ES-I3 (cell line): ENCODE measurements around the gene FBXO34.

Experiments
- H3K36me3 ChIP-seq: 2 replicates; pipeline ENCODE4 v1.6.1; 2013; ENCODE audit warnings: mild to moderate bottlenecking, low read length, control low read depth, moderate library complexity; ENCODE audit not compliant: insufficient read depth
- H3K4me1 ChIP-seq: 2 replicates; pipeline ENCODE4 v1.6.1; 2013; ENCODE audit warnings: mild to moderate bottlenecking, control low read depth, low read length; ENCODE audit not compliant: insufficient read depth
- H3K9ac ChIP-seq: 2 replicates; pipeline ENCODE4 v1.6.1; 2013; ENCODE audit warnings: low read depth, mild to moderate bottlenecking, low read length, moderate library complexity
- H3K9me3 ChIP-seq: 2 replicates; pipeline ENCODE4 v1.6.1; 2013; ENCODE audit warnings: mild to moderate bottlenecking, low read length, moderate library complexity; ENCODE audit not compliant: control insufficient read depth, insufficient read depth

Gene FBXO34

DNA sequence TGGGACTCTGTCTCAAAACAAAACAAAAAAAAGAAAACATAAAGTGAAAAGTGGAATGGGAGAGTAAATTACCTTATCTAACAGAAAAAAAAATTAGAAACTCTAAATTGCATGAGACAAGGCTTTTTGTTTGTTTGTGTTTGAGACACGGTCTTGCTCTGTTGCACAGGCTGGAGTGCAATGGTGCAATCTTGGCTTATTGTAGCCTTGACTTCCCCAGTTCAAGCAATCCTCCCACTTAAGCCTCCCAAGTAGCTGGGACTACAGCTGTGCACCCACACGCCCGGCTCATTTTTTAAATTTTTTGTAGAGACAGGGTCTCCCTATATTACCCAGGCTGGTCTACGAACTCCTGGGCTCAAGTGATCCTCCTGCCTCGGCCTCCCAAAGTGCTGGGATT is 17.9 kb upstream of the FBXO34 start:
- Histone ChIP-seq H3K9ac (no peak overlapping the region), H3K9me3 (no peaks in the 10 kb centered on the region), H3K36me3 (no peaks in the 10 kb centered on the region), H3K4me1 (no peaks in the 10 kb centered on the region)

- H3K9me3 ChIP-seq, result no peaks in the 10 kb centered on the region
- no peak overlapping the region for H3K9ac ChIP-seq
- no peaks in the 10 kb centered on the region for H3K4me1 ChIP-seq
- no peaks in the 10 kb centered on the region for H3K36me3 ChIP-seq
These were observed 16.6 kb upstream of the FBXO34 start for GRCh38 chr14:55254581-55254980.

DNA sequence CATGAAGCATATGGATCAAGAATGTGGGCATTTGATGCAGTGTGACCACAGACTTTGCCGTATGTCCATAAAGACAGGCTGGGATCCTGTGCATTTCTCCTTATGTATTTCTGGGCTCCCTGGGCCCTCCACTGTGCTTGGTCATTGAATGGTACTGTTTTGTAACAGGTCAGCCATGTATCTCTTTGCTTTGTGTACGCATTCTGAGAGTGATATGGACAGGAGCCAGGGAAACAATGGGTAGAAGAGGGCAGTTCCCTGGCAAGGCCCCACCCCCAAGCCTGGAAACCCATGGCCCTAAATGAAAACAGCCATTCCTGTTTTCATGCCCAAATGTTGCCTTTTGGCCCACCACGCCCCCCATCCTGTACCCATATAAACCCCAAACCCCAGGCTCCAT is 15.2 kb upstream of the FBXO34 start:
- H3K9ac ChIP-seq, result no peak overlapping the region
- no peaks in the 10 kb centered on the region for H3K36me3 ChIP-seq
- no peaks in the 10 kb centered on the region for H3K4me1 ChIP-seq
- no peaks in the 10 kb centered on the region for H3K9me3 ChIP-seq

- no peaks in the 10 kb centered on the region for H3K4me1 ChIP-seq
- H3K9me3 ChIP-seq, result no peaks in the 10 kb centered on the region
- no peak overlapping the region for H3K9ac ChIP-seq
- H3K36me3 ChIP-seq, result no peaks in the 10 kb centered on the region
These were observed 14.6 kb upstream of the FBXO34 start for GRCh38 chr14:55256586-55256985.

DNA sequence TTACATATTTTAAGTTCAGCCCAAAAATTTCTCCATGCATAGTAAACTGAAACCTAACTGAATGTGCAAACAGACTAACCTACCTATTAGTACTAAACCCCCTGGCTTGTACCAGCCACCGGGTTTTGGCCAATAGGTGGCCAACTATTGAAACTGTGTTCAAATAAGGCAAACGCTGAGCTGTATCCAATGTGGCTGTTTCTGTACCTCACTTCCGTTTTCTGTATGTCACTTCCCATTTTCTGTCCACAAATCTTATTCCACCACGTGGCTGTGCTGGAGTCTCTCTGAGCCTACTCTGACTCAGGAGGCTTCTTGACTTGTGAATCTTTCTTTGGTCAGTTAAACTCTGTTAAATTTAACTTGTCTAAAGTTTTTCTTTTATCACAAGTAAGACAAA is 6.0 kb upstream of the FBXO34 start:
- Histone ChIP-seq H3K9me3 (no peaks in the 10 kb centered on the region), H3K4me1 (peaks cover 6% of the 10 kb centered on the region; the same call in 1 of the 2 replicates), H3K9ac (no peak overlapping the region), H3K36me3 (no peaks in the 10 kb centered on the region)

- no peaks in the 10 kb centered on the region for H3K9me3 ChIP-seq
- H3K36me3 ChIP-seq, result no peaks in the 10 kb centered on the region
- H3K4me1 ChIP-seq, result peaks cover 6% of the 10 kb centered on the region; the same call in 1 of the 2 replicates
- H3K9ac ChIP-seq, result no peak overlapping the region
These were observed 3.4 kb upstream of the FBXO34 start for GRCh38 chr14:55267820-55268219.

DNA sequence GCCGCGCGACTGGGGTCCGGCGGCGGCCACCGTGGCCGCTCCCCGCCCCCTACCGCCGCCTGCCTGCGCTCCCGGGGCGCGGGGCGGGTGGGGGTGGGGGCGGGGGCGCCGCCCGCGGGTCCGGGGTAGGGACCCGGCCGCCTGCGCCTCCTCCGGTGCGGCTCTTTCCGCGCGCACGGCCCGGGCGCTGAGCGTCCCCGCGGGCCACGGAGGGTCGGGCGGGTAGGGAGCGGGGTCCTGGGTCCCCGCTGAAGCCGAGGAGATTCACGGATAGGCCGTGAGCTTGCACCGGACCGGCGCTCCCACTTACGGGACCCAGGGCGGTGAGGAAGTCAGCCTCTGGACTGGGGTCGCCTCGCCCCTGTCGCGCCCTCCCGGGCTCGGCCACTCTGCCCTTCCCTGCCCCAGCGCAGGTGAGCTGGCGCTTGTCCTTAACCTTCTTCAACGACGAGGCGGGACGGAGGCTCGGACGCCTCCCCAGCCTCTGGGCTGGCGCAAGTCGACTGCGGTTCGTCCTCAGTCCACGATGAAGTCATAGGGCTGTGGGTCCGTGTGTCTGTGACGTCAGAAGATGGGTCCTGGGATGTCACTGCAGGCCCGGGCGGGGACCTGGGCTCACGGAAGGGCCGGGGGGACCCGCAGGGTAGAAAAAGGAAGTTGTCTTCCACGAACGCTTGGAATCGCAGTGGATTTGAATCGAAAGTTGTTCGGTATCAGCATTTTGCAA is 514 bp downstream of the FBXO34 start:
- Histone ChIP-seq H3K9ac (peak overlapping the region; percentile 90), H3K9me3 (no peaks in the 10 kb centered on the region), H3K4me1 (peaks cover 10% of the 10 kb centered on the region; the same call in 1 of the 2 replicates), H3K36me3 (no peaks in the 10 kb centered on the region)

DNA sequence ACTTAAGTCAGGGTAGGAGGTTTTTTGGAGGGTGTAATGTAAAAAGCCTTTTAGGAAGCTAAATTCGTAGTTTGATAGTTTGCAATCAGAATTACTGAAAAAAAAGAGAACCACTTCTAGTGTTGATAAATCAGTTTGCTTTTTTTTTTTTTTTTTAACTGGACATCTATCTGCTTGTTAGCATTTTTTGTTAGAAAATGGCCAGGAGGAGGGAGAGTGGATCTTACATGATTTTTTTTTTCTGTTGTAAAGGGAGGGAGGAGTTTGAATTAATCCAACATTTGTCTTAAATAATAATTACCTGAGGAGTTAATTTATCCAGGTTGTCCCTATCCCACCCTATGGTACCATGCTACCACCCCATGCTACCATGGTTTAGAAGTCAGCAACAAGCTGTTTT is 1.2 kb downstream of the FBXO34 start:
- Histone ChIP-seq H3K36me3 (no peaks in the 10 kb centered on the region), H3K9me3 (no peaks in the 10 kb centered on the region), H3K9ac (peak overlapping the region; percentile 90), H3K4me1 (peaks cover 10% of the 10 kb centered on the region; the same call in 1 of the 2 replicates)

GRCh38 chr14:55272922-55273321 is 1.7 kb downstream of the FBXO34 start:
- Histone ChIP-seq H3K36me3 (no peaks in the 10 kb centered on the region), H3K4me1 (peaks cover 7% of the 10 kb centered on the region; the same call in 1 of the 2 replicates), H3K9ac (peak overlapping the region; percentile 90; the same call in 1 of the 2 replicates), H3K9me3 (no peaks in the 10 kb centered on the region)

DNA sequence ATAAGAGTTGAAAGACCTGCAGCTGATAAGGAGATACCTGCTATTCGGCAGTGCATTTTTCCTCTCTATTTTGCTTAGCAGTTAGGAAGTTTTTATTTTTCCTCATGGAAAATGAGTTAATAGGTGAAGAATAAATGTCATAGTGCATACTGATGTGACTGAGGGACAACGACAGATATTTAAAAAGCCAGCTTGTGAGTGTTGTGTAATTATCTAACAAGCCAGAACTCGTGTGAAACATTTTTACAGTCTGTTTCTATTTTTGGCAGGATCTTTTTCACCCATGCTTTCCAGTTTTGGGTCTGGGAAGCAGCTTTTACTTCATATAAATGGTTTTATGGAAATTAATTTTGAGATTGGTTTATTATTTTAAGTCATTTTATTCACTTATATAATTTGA is 2.9 kb downstream of the FBXO34 start:
- Histone ChIP-seq H3K9me3 (no peaks in the 10 kb centered on the region), H3K9ac (no peak overlapping the region), H3K36me3 (0 out of 2 replicates have a peak, but pooled peaks cover 3% of the 10 kb centered on the region), H3K4me1 (0 out of 2 replicates have a peak, but pooled peaks cover 4% of the 10 kb centered on the region)

DNA sequence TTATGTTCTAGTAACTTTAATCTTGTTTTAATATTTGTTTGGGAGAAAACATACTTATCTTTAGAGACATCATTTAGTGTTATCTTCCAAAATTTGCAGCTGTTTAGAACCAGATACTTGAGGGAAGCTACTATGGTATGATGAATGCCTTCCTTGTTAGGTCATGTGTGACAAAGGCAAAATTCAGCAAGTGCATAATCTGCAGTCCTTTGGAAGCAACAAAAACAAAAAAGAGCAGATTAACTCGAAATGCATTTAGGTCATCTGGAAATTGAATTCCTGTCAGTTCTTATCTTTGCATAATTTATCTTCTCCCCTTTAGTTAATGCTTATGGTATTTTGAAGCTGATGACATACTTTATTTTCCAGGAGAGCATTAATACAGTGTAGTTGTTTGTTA is 3.5 kb downstream of the FBXO34 start:
- Histone ChIP-seq H3K36me3 (0 out of 2 replicates have a peak, but pooled peaks cover 3% of the 10 kb centered on the region), H3K4me1 (0 out of 2 replicates have a peak, but pooled peaks cover 4% of the 10 kb centered on the region), H3K9ac (no peak overlapping the region), H3K9me3 (no peaks in the 10 kb centered on the region)

DNA sequence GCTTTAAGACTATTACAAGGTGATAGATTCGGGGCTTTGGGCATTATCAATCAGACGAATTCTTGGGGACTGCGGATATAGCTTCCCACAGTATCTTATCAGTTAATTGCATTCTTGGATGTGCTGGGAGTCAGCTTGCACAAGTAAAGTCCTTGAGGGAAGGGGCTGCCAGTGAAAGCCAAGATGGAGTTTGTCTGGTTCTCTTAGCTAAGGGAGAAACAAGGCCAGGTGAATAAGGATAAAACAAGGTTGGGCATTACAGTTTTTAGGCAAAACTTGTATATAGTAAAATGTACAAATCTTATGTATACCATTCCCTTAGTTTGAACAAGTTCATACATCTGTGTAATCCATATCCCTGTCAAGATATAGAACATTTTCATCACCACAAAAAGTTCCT is 5.5 kb downstream of the FBXO34 start:
- 0 out of 2 replicates have a peak, but pooled peaks cover 3% of the 10 kb centered on the region for H3K36me3 ChIP-seq
- no peak overlapping the region for H3K9ac ChIP-seq
- H3K9me3 ChIP-seq, result no peaks in the 10 kb centered on the region
- 0 out of 2 replicates have a peak, but pooled peaks cover 4% of the 10 kb centered on the region for H3K4me1 ChIP-seq

GRCh38 chr14:55277972-55278740 is 6.9 kb downstream of the FBXO34 start:
- 0 out of 2 replicates have a peak, but pooled peaks cover 3% of the 10 kb centered on the region for H3K36me3 ChIP-seq
- H3K9me3 ChIP-seq, result no peaks in the 10 kb centered on the region
- no peak overlapping the region for H3K9ac ChIP-seq
- 0 out of 2 replicates have a peak, but pooled peaks cover 4% of the 10 kb centered on the region for H3K4me1 ChIP-seq

DNA sequence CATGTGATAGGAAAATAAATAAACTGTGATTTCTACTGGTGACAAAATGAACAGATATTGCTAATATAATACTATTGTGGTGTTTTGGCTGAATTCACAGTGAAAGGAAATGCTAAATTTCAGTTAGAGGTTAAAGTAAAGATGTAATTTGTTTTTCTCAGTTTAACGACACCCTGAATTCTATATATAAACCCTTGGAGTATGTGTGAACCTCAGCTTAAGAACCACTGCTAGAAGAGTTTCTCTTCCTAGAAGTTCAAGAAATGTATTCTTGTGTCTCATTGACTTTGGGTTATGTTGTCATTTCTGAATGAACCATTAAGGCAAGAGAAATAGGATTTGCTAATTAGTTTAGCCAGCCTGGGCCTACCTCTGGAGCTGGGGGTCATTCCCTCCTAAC is 8.2 kb downstream of the FBXO34 start:
- 0 out of 2 replicates have a peak, but pooled peaks cover 4% of the 10 kb centered on the region for H3K4me1 ChIP-seq
- H3K9me3 ChIP-seq, result no peaks in the 10 kb centered on the region
- H3K9ac ChIP-seq, result no peak overlapping the region
- H3K36me3 ChIP-seq, result 0 out of 2 replicates have a peak, but pooled peaks cover 3% of the 10 kb centered on the region
